ENCODE results near the gene LCE1B.

- TF ChIP-seq, protein P1, sequence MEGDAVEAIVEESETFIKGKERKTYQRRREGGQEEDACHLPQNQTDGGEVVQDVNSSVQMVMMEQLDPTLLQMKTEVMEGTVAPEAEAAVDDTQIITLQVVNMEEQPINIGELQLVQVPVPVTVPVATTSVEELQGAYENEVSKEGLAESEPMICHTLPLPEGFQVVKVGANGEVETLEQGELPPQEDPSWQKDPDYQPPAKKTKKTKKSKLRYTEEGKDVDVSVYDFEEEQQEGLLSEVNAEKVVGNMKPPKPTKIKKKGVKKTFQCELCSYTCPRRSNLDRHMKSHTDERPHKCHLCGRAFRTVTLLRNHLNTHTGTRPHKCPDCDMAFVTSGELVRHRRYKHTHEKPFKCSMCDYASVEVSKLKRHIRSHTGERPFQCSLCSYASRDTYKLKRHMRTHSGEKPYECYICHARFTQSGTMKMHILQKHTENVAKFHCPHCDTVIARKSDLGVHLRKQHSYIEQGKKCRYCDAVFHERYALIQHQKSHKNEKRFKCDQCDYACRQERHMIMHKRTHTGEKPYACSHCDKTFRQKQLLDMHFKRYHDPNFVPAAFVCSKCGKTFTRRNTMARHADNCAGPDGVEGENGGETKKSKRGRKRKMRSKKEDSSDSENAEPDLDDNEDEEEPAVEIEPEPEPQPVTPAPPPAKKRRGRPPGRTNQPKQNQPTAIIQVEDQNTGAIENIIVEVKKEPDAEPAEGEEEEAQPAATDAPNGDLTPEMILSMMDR (conservative IDR thresholded peaks at IDR 0.05; ENCODE audit: low read length) = no peak
- no peak for TF ChIP-seq EZH2phosphoT487 (IDR thresholded peaks at IDR 0.05; ENCODE audit: borderline replicate concordance)
These were observed 5.5 kb downstream of the LCE1B start for GRCh38 chr1:152817309-152817708.

Measured in Loucy (cell line).